Uterus (tissue), 4 donors: Measurements from ENCODE around the gene COL6A3. TPM values are rescaled to one million over a fixed set of nuclear protein-coding genes. Genes with fewer than 3 reads are reported as not detected.

Experiments used
- DNase-seq, 2 donors: peaks; one replicate each; pipeline ENCODE4 v3.0.0-alpha.2; 2019 to 2020
- H3K27ac ChIP-seq, 2 donors: fragments of 200-600 bp; sonication (generic); 1 replicate in 1 of 2; 2 replicates in 1 of 2; pipeline ENCODE4 v1.5.1; 2016 to 2018
- H3K27me3 ChIP-seq, 2 donors: fragments of 200-600 bp; sonication (generic); one replicate each; pipeline ENCODE4 v1.5.1; 2018 to 2019; ENCODE audit warnings: control low read depth in 1 of 2
- H3K36me3 ChIP-seq, 2 donors: fragments of 200-600 bp; sonication (generic); one replicate each; pipeline ENCODE4 v1.5.1; 2019; ENCODE audit warnings: control low read depth in 1 of 2
- H3K4me1 ChIP-seq, 2 donors: fragments of 200-600 bp; sonication (generic); one replicate each; pipeline ENCODE4 v1.5.1; 2018 to 2019; ENCODE audit warnings: control low read depth in 1 of 2
- H3K4me3 ChIP-seq, 2 donors: fragments of 200-600 bp; sonication (generic); 1 replicate in 1 of 2; 2 replicates in 1 of 2; pipeline ENCODE4 v1.5.1; 2018 to 2019; ENCODE audit warnings: mild to moderate bottlenecking in 1 of 2
- H3K9me3 ChIP-seq, 2 donors: fragments of 200-600 bp; sonication (generic); one replicate each; pipeline ENCODE4 v1.5.1; 2019; ENCODE audit warnings: control low read depth in 1 of 2
- CTCF ChIP-seq, 4 experiments: fragments of 200-600 bp in 2 of 4; fragments of 450-650 bp in 2 of 4; sonication (generic) in 2 of 4; IDR thresholded peaks; one replicate each; pipeline ENCODE4 v1.5.1; 2016 to 2019; ENCODE audit warnings: antibody characterized with exemption in 4 of 4, mild to moderate bottlenecking in 2 of 4, moderate library complexity in 1 of 4
- POLR2A ChIP-seq, 2 donors: fragments of 450-650 bp; IDR thresholded peaks; one replicate each; pipeline ENCODE4 v1.6.1; 2016; ENCODE audit warnings: antibody characterized with exemption in 2 of 2, mild to moderate bottlenecking in 1 of 2, moderate library complexity in 1 of 2
- intact Hi-C: fragments of 100-400 bp; cut with DNase I; formaldehyde crosslinking; loops from one replicate; pipeline ENCODE4 v1.15.1; 2023; ENCODE audit warnings: low total_unique reads
- total RNA-seq, 4 donors: library from RNA; depleted of rRNA in 3 of 4; stranded (reverse); fragments of >200 nt in 3 of 4; gene quantifications; one replicate each; pipeline versions ENCODE4 v1.1.0 to v1.2.4, GENCODE V29; 2014 to 2023
- donor health status: DM: yes; HTN: yes; CAD: no.

Gene COL6A3
- total RNA-seq, 4 donors from 2014 or later = 164 to 1,719 (median 447) TPM

DNA sequence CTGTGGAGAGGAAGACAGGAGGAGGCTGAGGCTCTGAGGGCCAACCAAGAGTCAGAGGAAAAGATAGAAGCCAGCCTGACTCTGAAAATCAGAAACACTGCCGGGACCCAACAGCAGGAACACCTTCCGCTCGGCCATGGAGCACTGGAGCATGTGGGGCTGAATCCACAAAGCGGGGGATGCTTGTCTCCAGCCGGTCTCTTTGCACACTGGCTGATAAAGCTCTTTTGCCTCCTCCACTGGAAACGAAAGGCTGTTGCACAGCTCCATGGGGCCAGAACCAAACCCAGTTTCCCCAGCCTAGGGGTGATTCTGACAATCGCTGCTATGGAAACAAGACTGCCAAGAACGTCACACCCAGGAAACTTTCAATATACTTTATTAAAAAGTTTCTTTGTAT, 90.3 kb downstream of the COL6A3 start:
- Histone ChIP-seq H3K27ac (peak overlapping the region; percentile 70 to 99), H3K4me3 (no peak overlapping the region), H3K36me3 (no peaks in the 10 kb centered on the region), H3K9me3 (no peaks in the 10 kb centered on the region), H3K4me1 (peaks cover 5 to 10% of the 10 kb centered on the region in 2 donors), H3K27me3 (no peaks in the 10 kb centered on the region)
- DNase-seq = no peak
- TF ChIP-seq CTCF (IDR thresholded peaks at IDR 0.05) (no peak), POLR2A (IDR thresholded peaks at IDR 0.05) (no peak)
- intact Hi-C loops = no loop called here

DNA sequence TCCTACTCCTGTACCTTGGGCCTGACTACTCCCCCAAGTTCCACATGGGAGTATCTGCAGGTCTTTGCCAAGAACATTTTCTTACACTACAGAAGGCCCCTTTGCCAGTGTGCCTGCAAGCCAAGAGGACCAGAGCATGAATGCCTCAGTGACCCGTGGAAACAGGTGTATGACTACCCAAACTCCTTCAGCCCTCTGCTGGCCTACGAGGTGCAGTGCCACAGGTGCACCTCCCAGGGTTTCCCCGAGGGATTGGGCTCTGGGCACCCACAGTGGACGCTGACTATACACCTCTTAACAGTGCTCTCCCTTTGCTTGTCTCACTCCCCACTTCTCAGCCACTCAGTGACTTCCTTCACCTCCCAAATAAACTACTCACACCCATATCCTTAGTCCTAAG, 91.4 kb downstream of the COL6A3 start:
- no peak for DNase-seq

DNA sequence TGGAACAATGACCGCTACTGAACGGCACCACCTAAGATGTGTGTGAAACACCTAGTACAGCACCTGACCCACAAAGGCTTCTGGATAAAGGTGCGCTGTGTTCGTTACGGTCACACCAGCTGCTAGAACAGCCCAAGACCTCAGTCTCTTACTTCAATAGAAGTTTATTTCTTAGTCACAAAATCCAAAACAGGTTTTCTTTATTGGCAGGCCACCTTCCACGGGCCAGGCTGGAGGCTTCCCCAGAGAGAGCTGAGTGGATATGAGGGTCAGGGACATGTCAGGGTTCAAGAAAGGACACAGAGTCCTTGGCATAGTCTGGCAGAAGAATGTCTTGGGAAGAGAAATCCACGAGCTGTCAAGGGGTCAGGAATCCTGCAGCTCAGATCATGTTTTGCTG, 92.2 kb downstream of the COL6A3 start:
- H3K36me3 ChIP-seq = no peaks in the 10 kb centered on the region
- intact Hi-C loops = no loop called here
- DNase-seq = no peak
- no peaks in the 10 kb centered on the region for H3K9me3 ChIP-seq
- no peak for TF ChIP-seq CTCF (IDR thresholded peaks at IDR 0.05)
- TF ChIP-seq POLR2A (IDR thresholded peaks at IDR 0.05) = no peak
- H3K4me3 ChIP-seq = no peak overlapping the region
- H3K27ac ChIP-seq = peak overlapping the region; percentile 70 to 99
- H3K4me1 ChIP-seq = peaks cover 5 to 10% of the 10 kb centered on the region in 2 donors
- H3K27me3 ChIP-seq = no peaks in the 10 kb centered on the region

More for the DNA sequence above, 91.4 kb downstream of the COL6A3 start:
- H3K27me3 ChIP-seq = no peaks in the 10 kb centered on the region
- H3K4me3 ChIP-seq = no peak overlapping the region
- intact Hi-C loops = no loop called here
- peak overlapping the region; percentile 70 to 99 for H3K27ac ChIP-seq
- H3K36me3 ChIP-seq = no peaks in the 10 kb centered on the region
- TF ChIP-seq POLR2A (IDR thresholded peaks at IDR 0.05) (no peak), CTCF (IDR thresholded peaks at IDR 0.05) (no peak)
- H3K9me3 ChIP-seq = no peaks in the 10 kb centered on the region
- peaks cover 5 to 10% of the 10 kb centered on the region in 2 donors for H3K4me1 ChIP-seq

DNA sequence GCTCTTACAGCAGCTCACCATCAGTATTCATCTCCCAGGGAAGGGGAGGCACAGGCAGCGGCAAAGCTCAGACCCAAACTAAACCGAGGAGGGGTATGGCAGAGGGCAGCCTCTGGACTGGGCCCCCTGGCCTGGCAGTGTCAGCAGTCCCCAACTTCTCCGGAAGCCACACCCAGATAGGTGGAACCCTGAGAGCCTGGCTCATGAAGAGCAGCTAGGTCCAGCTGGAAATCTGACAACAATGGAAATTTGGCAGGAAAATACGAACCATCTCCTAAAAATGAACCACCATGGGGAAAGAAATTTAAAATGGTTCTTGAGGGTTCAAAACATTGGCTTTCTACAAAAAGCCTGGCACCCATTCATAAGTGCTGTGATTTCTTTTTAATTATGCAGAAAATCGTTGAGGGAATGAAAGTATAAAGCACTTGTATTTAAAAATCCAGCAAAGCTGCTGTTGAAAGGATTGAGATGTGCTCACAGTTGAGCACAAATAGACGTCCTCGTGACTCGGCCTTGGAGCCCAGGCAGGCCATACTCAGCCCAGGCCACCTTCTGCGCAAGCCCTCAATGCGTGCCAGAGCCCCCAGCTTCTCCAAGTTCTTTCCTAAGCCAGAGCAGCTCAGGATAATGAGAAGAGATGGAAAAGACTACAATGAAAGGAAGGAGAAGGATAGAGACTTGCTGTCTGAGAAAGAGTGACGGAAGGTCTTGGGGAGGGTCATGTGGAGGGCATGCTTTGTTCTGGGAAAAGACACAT, 93.0 kb downstream of the COL6A3 start:
- H3K4me1 ChIP-seq = peaks cover 5 to 11% of the 10 kb centered on the region in 2 donors
- H3K36me3 ChIP-seq = no peaks in the 10 kb centered on the region
- DNase-seq = peak; percentile 78 to 85
- H3K27me3 ChIP-seq = no peaks in the 10 kb centered on the region
- TF ChIP-seq POLR2A (IDR thresholded peaks at IDR 0.05) (no peak), CTCF (IDR thresholded peaks at IDR 0.05) (no peak)
- H3K4me3 ChIP-seq = no peak overlapping the region
- intact Hi-C loops = no loop called here
- H3K27ac ChIP-seq = peak overlapping the region; percentile 70 to 99
- H3K9me3 ChIP-seq = no peaks in the 10 kb centered on the region

- Histone ChIP-seq H3K9me3 (no peaks in the 10 kb centered on the region), H3K4me3 (no peak overlapping the region), H3K36me3 (no peaks in the 10 kb centered on the region), H3K27ac (peak overlapping the region; percentile 86 to 99), H3K27me3 (no peaks in the 10 kb centered on the region), H3K4me1 (peaks cover 5 to 7% of the 10 kb centered on the region in 2 donors)
- DNase-seq = no peak
- intact Hi-C loops = no loop called here
- TF ChIP-seq CTCF (IDR thresholded peaks at IDR 0.05) (no peak), POLR2A (IDR thresholded peaks at IDR 0.05) (no peak)
These were observed 94.1 kb downstream of the COL6A3 start for GRCh38 chr2:237319887-237320286.
